ENCODE data around the gene CNTNAP5. TPM values are rescaled to one million over a fixed set of nuclear protein-coding genes. Genes with fewer than 3 reads are reported as not detected.

CNTNAP5 gene
- total and polyA plus RNA-seq, 8 donors, result 0.03 to 0.29 (median 0.10) TPM; not detected in 4

DNA sequence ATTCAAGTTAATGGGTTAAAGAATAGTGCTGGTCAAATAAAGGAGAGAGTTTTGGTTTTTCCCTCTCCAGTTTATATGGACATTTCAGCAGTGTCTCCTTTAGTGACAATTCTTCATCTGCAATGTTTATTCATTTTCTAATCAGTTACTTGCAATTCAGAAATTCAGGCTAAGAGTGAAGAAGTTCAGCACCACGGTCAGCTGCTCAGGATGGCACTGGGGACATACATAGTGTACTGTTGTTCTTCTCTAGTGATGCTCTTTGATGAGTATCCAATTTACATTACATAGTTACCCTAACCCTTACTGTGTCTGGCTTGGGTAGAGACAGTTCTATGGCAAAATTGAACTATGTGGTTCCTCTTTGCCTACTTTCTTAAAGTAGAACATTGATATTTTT lies 412.7 kb downstream of the CNTNAP5 start:
- no peak overlapping the region for H3K27ac ChIP-seq
- no peak for ATAC-seq
- H3K9me3 ChIP-seq, result no peaks in the 10 kb centered on the region
- intact Hi-C loops (cut with DNase I), result no loop called here
- H3K36me3 ChIP-seq, result no peaks in the 10 kb centered on the region
- TF ChIP-seq, protein P1, sequence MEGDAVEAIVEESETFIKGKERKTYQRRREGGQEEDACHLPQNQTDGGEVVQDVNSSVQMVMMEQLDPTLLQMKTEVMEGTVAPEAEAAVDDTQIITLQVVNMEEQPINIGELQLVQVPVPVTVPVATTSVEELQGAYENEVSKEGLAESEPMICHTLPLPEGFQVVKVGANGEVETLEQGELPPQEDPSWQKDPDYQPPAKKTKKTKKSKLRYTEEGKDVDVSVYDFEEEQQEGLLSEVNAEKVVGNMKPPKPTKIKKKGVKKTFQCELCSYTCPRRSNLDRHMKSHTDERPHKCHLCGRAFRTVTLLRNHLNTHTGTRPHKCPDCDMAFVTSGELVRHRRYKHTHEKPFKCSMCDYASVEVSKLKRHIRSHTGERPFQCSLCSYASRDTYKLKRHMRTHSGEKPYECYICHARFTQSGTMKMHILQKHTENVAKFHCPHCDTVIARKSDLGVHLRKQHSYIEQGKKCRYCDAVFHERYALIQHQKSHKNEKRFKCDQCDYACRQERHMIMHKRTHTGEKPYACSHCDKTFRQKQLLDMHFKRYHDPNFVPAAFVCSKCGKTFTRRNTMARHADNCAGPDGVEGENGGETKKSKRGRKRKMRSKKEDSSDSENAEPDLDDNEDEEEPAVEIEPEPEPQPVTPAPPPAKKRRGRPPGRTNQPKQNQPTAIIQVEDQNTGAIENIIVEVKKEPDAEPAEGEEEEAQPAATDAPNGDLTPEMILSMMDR (IDR thresholded peaks at IDR 0.05), result no peak
- H3K4me3 ChIP-seq, result no peak overlapping the region
- no peaks in the 10 kb centered on the region for H3K4me1 ChIP-seq
- DNase-seq, result peak in 2 of 4 donors; percentile 7 to 17
- no peaks in the 10 kb centered on the region for H3K27me3 ChIP-seq

DNA sequence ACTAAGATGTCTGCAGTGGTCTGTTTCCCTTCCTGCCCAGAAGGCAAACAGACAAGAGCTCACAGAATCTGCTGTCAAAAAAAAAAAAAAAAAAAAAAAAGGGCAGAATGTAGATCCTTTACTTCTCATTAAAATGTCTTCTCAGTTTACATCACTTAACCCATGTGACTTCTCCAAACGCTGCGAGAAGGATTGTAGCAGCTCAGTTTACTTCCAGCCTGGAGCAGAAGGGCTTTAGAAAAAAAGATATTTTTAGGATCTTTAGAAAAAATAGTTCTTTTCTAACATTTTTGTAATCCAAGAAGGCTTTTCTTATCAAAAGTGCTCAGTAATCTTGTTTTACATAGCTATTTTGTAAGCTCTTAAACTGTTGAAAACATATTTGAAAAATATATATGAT lies 425.4 kb downstream of the CNTNAP5 start:
- no peak for ATAC-seq
- no peak overlapping the region for H3K4me3 ChIP-seq
- no peaks in the 10 kb centered on the region for H3K27me3 ChIP-seq
- no peaks in the 10 kb centered on the region for H3K4me1 ChIP-seq
- H3K27ac ChIP-seq, result no peak overlapping the region
- no peak for DNase-seq
- TF ChIP-seq, protein P1 (IDR thresholded peaks at IDR 0.05), result no peak
- H3K36me3 ChIP-seq, result no peaks in the 10 kb centered on the region
- H3K9me3 ChIP-seq, result peaks cover 0 to 11% of the 10 kb centered on the region in 2 donors
- intact Hi-C loops (cut with DNase I), result no loop called here

DNA sequence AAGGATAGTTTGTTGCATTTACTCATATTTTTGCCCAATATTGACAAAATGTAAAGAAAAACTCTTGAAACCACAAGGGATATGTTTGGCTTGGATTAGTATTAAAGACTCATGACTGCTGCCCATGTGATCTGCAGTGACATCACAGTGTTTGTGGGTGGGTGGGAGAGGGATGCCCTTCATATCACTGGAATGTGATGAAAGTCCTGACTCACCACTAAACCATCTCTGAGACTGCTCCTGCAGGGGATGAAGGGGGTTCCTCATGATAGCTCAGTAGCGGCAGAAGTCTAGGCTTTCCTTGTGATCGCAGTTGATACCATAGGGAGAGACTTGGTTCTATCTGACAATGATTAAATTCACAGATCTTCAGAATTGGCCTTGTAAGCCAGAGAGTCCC lies 451.2 kb downstream of the CNTNAP5 start:
- no peaks in the 10 kb centered on the region for H3K27me3 ChIP-seq
- DNase-seq (no peak), ATAC-seq (no peak)
- peaks cover 0 to 4% of the 10 kb centered on the region in 2 donors for H3K9me3 ChIP-seq
- TF ChIP-seq, protein P1 (IDR thresholded peaks at IDR 0.05), result no peak
- H3K4me1 ChIP-seq, result no peaks in the 10 kb centered on the region
- H3K4me3 ChIP-seq, result no peak overlapping the region
- intact Hi-C loops (cut with DNase I), result no loop called here
- no peak overlapping the region for H3K27ac ChIP-seq
- no peaks in the 10 kb centered on the region for H3K36me3 ChIP-seq

DNA sequence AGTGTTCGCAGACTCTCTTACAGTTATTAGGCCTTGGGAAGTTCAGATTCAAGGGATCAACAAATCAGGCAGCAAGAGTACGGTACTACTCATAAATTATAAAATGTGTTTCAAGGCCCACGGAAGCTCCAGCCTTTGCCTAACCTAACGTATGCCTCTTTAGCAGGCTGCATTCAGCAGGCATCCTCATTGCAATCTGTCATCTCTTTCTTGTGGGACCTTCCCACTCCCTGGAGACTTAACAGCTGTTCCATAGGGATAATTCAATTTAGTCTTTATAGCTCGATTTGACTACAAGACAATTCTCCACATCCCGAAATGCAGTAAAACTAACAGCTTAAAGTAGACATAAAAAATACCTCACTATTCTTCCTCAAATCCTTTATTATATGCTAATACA lies 453.7 kb downstream of the CNTNAP5 start:
- no peak overlapping the region for H3K4me3 ChIP-seq
- no peak overlapping the region for H3K27ac ChIP-seq
- no peak for DNase-seq
- TF ChIP-seq, protein P1 (IDR thresholded peaks at IDR 0.05), result no peak
- ATAC-seq, result no peak
- no peaks in the 10 kb centered on the region for H3K36me3 ChIP-seq
- intact Hi-C loops (cut with DNase I), result no loop called here
- no peaks in the 10 kb centered on the region for H3K4me1 ChIP-seq
- H3K9me3 ChIP-seq, result no peaks in the 10 kb centered on the region
- H3K27me3 ChIP-seq, result no peaks in the 10 kb centered on the region

DNA sequence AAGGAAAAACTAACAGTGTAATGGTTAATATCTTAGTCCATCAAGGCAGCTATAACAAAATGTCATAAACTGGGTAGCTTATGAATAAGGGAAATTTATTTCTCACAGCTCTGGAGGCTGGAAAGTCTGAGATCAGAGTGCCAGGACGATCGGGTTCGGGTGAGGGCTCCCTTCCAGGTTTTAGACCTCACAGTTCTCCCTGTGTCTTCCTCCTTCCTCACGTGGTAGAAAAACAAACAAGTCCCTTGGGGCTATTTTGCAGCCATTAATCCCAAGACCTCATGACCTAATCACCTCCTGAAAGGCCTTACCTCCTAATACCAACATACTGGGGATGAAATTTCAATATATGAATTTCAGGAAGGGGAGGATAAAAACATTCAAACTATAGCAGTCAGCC lies 455.9 kb downstream of the CNTNAP5 start:
- intact Hi-C loops (cut with DNase I), result no loop called here
- peaks cover 0 to 5% of the 10 kb centered on the region in 2 donors for H3K9me3 ChIP-seq
- no peak for ATAC-seq

More for the DNA sequence above, 455.9 kb downstream of the CNTNAP5 start:
- Histone ChIP-seq H3K4me3 (no peak overlapping the region), H3K36me3 (no peaks in the 10 kb centered on the region), H3K27me3 (no peaks in the 10 kb centered on the region), H3K27ac (no peak overlapping the region), H3K4me1 (no peaks in the 10 kb centered on the region)
- DNase-seq, result no peak
- TF ChIP-seq, protein P1 (IDR thresholded peaks at IDR 0.05), result no peak

Measured in left lung (tissue), 10 donors.